GM18868 (cell line): ENCODE data around the gene ZNF488.

Experiments used
- ATAC-seq: cut with Tn5 transposase; IDR thresholded peaks from one replicate; pipeline ENCODE4 v1.9.1; 2021; ENCODE audit warnings: mild to moderate bottlenecking, moderate library complexity; ENCODE audit not compliant: unreplicated experiment

ZNF488 gene

GRCh38 chr10:47367646-47368045 is 16.4 kb downstream of the ZNF488 start:
- ATAC-seq: no peak

GRCh38 chr10:47366731-47367460 is 17.2 kb downstream of the ZNF488 start:
- ATAC-seq: no peak

- no peak for ATAC-seq
Observed at GRCh38 chr10:47366181-47366631, 17.9 kb downstream of the ZNF488 start.

GRCh38 chr10:47365431-47366180 is 18.5 kb downstream of the ZNF488 start:
- ATAC-seq: no peak

GRCh38 chr10:47364911-47365310 is 19.2 kb downstream of the ZNF488 start:
- ATAC-seq: no peak

- no peak for ATAC-seq
Observed at GRCh38 chr10:47364366-47364765, 19.7 kb downstream of the ZNF488 start.

GRCh38 chr10:47363781-47364180 is 20.3 kb downstream of the ZNF488 start:
- ATAC-seq: no peak

- ATAC-seq: no peak
Observed at GRCh38 chr10:47362199-47362598, 21.9 kb downstream of the ZNF488 start.

- ATAC-seq: no peak
Observed at GRCh38 chr10:47361293-47361692, 22.8 kb downstream of the ZNF488 start.

- no peak for ATAC-seq
Observed at GRCh38 chr10:47360419-47361040, 23.6 kb downstream of the ZNF488 start.

- ATAC-seq: no peak
Observed at GRCh38 chr10:47359626-47360418, 24.3 kb downstream of the ZNF488 start.

- no peak for ATAC-seq
Observed at GRCh38 chr10:47359101-47359500, 25.0 kb downstream of the ZNF488 start.

- no peak for ATAC-seq
Observed at GRCh38 chr10:47358457-47358856, 25.6 kb downstream of the ZNF488 start.

- ATAC-seq: no peak
Observed at GRCh38 chr10:47357911-47358310, 26.2 kb downstream of the ZNF488 start.

- no peak for ATAC-seq
Observed at GRCh38 chr10:47357131-47357582, 26.9 kb downstream of the ZNF488 start.

- no peak for ATAC-seq
Observed at GRCh38 chr10:47356708-47357107, 27.4 kb downstream of the ZNF488 start.

GRCh38 chr10:47354900-47355299 is 29.2 kb downstream of the ZNF488 start:
- no peak for ATAC-seq

GRCh38 chr10:47354165-47354564 is 29.9 kb downstream of the ZNF488 start:
- ATAC-seq: no peak

- no peak for ATAC-seq
Observed at GRCh38 chr10:47353351-47353750, 30.7 kb downstream of the ZNF488 start.

GRCh38 chr10:47351899-47352815 is 31.9 kb downstream of the ZNF488 start:
- no peak for ATAC-seq
